ENCODE results near the gene NCOA5. TPM values are rescaled to one million over a fixed set of nuclear protein-coding genes. Genes with fewer than 3 reads are reported as not detected.

NCOA5 gene
- total and polyA plus RNA-seq, 9 of the 15 experiments (the other 6 are each of a cell fraction or from before 2014, with no cell fraction given): 3.9 to 22.8 (median 13.8) TPM

DNA sequence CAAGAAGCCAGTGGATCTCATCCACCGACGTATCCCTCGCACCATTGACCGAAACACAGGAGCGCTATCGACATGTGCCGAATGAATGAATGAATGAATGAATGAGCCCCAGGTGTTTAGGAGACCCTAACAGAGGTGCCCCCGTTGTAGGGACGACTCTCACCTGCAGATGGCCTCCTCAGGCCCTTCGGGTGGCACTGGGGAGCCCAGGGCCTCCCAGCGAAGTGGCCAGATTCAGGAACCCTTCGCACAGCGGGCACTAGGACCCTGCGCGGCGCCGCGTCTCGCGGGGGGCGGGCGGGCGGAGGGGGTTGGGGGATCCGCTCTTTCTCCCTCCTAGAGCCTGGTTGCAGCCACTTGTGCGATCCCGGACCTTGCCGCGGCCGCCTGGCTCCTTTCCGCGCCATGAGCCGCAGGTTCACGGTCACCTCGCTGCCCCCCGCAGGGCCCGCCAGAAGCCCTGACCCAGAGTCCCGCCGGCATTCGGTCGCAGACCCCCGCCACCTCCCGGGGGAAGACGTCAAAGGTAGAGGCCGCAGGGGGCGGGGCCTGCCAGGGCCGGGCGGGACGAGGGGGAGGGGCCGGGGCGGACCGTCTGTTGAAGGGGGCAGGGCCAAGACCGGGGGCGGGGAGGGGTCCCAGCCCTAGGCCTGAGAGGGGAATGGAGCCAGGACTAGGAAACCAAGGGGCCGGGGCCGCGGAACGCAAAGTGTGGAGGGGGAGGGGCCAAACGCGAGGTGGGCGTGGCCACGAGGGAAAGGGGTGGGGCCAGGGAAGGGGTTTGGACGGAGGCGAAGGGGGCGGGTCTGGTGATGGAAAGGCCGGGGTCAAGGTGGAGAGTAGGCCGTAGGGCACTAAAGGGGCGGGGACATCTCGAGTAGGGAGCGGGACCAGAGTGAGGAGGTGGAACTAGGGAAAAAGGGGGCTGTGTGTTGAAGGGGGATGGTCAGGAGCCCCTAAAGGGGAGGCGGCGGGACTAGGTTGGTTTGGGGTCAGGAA lies 68.1 kb downstream of the NCOA5 start (continued):
- TF ChIP-seq, protein P1, sequence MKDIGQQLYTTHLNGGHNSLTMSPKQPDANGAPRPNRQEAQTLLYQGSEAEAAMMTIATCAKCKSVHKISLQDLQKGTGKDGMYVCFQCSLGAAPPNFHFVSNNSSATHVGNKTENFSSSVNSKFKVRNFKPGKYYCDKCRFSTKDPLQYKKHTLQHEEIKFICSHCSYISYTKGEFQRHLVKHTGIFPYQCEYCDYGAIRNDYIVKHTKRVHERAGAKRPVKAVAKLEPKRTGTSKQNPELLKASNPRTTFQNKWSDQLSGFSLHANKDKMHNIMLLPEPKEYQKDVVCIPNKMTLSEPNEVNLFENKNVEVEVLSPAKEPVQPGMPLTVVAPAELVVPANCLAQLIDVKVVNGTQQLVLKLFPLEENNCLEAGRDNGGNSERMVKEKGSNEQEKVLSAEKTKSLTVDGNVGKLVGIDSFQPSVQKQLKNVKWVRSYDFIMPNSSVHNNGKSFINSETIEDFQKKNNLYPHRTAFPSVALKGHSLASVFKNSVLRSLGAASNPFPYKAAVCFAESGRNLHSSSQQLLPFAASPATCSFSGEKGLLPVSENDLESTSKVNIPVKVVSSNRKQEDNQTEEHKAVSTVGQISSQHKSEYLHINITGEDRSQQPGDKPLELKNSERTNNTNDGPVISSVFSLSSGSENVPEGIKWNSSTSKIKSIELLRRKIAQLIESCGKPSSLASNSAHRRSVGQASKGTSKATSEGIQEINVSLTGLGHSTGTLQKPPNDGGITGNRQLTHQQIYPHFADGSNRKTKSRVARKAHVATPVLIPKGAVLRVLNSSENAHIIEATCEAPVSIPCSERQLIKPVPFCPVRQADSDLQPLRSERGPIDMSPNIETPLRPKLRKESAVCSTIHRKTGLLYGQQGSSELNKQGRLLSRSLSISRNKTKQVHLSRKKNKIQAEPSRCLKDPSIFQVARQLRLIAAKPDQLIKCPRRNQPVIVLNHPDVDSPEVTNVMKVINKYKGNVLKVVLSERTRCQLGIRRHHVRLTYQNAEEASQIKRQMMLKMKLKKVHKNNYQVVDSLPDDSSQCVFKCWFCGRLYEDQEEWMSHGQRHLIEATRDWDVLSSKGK (CRISPR knock-in tag; IDR thresholded peaks at IDR 0.05): no peak
- TF ChIP-seq CCNT2 (IDR thresholded peaks at IDR 0.05; ENCODE audit: borderline replicate concordance, extremely low read depth, insufficient read length, low read depth, low read length) (peak; percentile 25), KLF6 (CRISPR knock-in tag; IDR thresholded peaks at IDR 0.05; ENCODE audit: borderline replicate concordance) (no peak), KDM2B (CRISPR knock-in tag; IDR thresholded peaks at IDR 0.05) (no peak), ZNF217 (CRISPR knock-in tag; IDR thresholded peaks at IDR 0.05) (no peak), ZNF77 (CRISPR knock-in tag; IDR thresholded peaks at IDR 0.05) (no peak), ZNF75A (CRISPR knock-in tag; IDR thresholded peaks at IDR 0.05) (no peak), HDAC1 (IDR thresholded peaks at IDR 0.05) (peak in 1 of 2 experiments; percentile 49; a peak in 2 of 4 replicates)
- TF ChIP-seq, protein P2, sequence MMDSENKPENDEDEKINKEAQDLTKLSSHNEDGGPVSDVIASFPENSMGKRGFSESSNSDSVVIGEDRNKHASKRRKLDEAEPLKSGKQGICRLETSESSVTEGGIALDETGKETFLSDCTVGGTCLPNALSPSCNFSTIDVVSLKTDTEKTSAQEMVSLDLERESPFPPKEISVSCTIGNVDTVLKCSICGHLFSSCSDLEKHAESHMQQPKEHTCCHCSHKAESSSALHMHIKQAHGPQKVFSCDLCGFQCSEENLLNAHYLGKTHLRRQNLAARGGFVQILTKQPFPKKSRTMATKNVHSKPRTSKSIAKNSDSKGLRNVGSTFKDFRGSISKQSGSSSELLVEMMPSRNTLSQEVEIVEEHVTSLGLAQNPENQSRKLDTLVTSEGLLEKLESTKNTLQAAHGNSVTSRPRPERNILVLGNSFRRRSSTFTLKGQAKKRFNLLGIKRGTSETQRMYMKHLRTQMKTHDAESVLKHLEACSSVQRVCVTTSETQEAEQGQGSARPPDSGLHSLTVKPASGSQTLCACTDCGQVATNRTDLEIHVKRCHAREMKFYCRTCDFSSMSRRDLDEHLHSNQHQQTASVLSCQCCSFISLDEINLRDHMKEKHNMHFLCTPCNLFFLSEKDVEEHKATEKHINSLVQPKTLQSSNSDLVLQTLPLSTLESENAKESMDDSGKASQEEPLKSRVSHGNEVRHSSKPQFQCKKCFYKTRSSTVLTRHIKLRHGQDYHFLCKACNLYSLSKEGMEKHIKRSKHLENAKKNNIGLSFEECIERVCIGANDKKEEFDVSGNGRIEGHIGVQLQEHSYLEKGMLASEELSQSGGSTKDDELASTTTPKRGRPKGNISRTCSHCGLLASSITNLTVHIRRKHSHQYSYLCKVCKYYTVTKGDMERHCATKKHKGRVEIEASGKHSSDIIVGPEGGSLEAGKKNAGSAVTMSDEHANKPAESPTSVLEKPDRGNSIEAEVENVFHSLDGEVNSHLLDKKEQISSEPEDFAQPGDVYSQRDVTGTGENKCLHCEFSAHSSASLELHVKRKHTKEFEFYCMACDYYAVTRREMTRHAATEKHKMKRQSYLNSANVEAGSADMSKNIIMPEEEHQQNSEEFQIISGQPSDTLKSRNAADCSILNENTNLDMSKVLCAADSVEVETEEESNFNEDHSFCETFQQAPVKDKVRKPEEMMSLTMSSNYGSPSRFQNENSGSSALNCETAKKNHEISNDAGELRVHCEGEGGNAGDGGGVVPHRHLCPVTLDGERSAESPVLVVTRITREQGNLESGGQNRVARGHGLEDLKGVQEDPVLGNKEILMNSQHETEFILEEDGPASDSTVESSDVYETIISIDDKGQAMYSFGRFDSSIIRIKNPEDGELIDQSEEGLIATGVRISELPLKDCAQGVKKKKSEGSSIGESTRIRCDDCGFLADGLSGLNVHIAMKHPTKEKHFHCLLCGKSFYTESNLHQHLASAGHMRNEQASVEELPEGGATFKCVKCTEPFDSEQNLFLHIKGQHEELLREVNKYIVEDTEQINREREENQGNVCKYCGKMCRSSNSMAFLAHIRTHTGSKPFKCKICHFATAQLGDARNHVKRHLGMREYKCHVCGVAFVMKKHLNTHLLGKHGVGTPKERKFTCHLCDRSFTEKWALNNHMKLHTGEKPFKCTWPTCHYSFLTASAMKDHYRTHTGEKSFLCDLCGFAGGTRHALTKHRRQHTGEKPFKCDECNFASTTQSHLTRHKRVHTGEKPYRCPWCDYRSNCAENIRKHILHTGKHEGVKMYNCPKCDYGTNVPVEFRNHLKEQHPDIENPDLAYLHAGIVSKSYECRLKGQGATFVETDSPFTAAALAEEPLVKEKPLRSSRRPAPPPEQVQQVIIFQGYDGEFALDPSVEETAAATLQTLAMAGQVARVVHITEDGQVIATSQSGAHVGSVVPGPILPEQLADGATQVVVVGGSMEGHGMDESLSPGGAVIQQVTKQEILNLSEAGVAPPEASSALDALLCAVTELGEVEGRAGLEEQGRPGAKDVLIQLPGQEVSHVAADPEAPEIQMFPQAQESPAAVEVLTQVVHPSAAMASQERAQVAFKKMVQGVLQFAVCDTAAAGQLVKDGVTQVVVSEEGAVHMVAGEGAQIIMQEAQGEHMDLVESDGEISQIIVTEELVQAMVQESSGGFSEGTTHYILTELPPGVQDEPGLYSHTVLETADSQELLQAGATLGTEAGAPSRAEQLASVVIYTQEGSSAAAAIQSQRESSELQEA (IDR thresholded peaks at IDR 0.05; ENCODE audit: low read depth): no peak
- TF ChIP-seq, protein P3, sequence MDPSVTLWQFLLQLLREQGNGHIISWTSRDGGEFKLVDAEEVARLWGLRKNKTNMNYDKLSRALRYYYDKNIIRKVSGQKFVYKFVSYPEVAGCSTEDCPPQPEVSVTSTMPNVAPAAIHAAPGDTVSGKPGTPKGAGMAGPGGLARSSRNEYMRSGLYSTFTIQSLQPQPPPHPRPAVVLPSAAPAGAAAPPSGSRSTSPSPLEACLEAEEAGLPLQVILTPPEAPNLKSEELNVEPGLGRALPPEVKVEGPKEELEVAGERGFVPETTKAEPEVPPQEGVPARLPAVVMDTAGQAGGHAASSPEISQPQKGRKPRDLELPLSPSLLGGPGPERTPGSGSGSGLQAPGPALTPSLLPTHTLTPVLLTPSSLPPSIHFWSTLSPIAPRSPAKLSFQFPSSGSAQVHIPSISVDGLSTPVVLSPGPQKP (CRISPR knock-in tag; IDR thresholded peaks at IDR 0.05): no peak
